ENCODE results near the gene OR5B17.
"Not testable (repeated sequence)": the region's sequence is repeated elsewhere in the genome, so short reads cannot be mapped to it uniquely, and the experiment has no call there.

OR5B17 gene

DNA sequence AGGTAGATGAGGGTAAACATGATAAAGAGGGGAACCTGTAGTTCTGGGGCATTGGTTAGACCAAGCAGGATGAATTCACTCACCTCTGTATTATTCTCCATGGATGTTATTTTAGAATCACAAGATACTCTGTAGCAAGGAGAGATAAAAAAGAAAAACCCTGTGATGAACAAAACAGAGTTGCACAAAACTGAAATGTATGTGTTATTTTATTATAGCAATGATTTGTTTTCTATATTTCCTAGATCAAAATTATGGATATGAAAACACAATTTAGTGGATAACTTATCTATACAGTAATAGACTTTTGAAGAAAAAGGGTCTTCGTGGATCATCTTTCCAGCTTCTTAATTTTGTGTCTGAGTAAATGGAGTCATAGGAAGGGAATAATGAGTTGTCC, at the start of gene OR5B17:
Gene OR5B17, minus strand, starts transcription at position 101 of the 400 bp plus-strand sequence. Its CDS starts 0 bp downstream, at position 101.
- H3K27ac ChIP-seq: no peak within 1 kb of the TSS
- H3K79me2 ChIP-seq: no peaks in the 10 kb centered on the region
- no peaks in the 10 kb centered on the region for H3K4me1 ChIP-seq
- no peak within 1 kb of the TSS for H3K9ac ChIP-seq
- no peaks in the 10 kb centered on the region for H3K27me3 ChIP-seq (ENCODE audit: control insufficient read depth, insufficient read depth, low read length)
- H3K9me3 ChIP-seq (ENCODE audit: control insufficient read depth, low read length): no peaks in the 10 kb centered on the region
- no peak within 1 kb of the TSS for H3K4me3 ChIP-seq (ENCODE audit: low read depth, low read length)
- H3K4me2 ChIP-seq (ENCODE audit: low read length): no peak within 1 kb of the TSS
- no peak within 1 kb of the TSS for H2AFZ ChIP-seq
- TF ChIP-seq, protein P1, sequence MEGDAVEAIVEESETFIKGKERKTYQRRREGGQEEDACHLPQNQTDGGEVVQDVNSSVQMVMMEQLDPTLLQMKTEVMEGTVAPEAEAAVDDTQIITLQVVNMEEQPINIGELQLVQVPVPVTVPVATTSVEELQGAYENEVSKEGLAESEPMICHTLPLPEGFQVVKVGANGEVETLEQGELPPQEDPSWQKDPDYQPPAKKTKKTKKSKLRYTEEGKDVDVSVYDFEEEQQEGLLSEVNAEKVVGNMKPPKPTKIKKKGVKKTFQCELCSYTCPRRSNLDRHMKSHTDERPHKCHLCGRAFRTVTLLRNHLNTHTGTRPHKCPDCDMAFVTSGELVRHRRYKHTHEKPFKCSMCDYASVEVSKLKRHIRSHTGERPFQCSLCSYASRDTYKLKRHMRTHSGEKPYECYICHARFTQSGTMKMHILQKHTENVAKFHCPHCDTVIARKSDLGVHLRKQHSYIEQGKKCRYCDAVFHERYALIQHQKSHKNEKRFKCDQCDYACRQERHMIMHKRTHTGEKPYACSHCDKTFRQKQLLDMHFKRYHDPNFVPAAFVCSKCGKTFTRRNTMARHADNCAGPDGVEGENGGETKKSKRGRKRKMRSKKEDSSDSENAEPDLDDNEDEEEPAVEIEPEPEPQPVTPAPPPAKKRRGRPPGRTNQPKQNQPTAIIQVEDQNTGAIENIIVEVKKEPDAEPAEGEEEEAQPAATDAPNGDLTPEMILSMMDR (IDR thresholded peaks at IDR 0.05): no peak
- no peaks in the 10 kb centered on the region for H3K36me3 ChIP-seq (ENCODE audit: control insufficient read depth, insufficient read depth, low read length)

DNA sequence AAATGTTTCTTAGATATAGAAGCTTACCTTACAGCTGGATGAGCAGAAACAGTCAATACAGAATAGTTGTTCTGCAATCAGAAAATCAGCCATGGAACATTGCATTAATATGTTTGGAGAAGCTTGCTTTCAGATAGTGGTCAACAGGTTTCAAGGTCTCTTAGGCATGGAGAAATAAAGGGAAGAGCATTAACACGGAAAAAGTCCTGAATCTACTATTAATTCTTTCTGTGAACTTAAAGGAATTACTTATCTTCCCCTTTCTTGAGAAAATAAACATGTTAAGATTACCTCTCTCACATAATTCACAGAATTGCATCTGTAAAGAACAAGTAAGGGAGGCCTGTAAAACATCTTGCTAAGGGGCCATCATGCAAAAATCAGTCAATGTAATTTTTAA, 47.9 kb upstream of the OR5B17 start, which contains the start of gene OR5B3:
Gene OR5B3, minus strand, starts transcription at position 101 of the 400 bp plus-strand sequence. CDS start 3,465 bp downstream, outside the sequence.
- H3K4me3 ChIP-seq (ENCODE audit: low read depth, low read length): no peak within 1 kb of the TSS
- no peak within 1 kb of the TSS for H3K27ac ChIP-seq
- H3K4me2 ChIP-seq (ENCODE audit: low read length): no peak within 1 kb of the TSS
- no peak within 1 kb of the TSS for H3K9ac ChIP-seq
- no peaks in the 10 kb centered on the region for H3K36me3 ChIP-seq (ENCODE audit: control insufficient read depth, insufficient read depth, low read length)
- H3K79me2 ChIP-seq: no peaks in the 10 kb centered on the region
- no peak within 1 kb of the TSS for H2AFZ ChIP-seq
- H3K4me1 ChIP-seq: no peaks in the 10 kb centered on the region
- H3K27me3 ChIP-seq (ENCODE audit: control insufficient read depth, insufficient read depth, low read length): no peaks in the 10 kb centered on the region
- TF ChIP-seq, protein P1 (IDR thresholded peaks at IDR 0.05): no peak
- H3K9me3 ChIP-seq (ENCODE audit: control insufficient read depth, low read length): no peaks in the 10 kb centered on the region

DNA sequence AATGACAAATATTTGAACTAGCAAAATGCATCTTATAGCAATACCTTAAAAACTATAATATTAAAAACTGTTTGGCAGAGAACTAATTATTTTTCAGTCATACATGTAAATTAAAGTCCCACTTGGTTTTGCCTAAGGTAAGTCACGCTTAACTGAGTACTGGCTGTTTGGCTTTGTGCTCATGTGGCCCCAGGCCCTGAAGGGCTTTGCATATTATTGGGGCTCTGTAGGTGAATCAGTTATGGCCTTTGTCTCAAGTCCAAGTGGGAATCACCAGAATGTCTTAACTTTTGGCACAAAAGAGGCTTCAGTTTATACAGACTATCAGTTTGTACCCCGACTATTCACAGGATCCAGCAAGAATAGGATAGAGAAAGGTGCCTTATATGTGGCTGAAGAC, 40.8 kb upstream of the OR5B17 start:
- H3K27me3 ChIP-seq (ENCODE audit: control insufficient read depth, insufficient read depth, low read length); H3K79me2 ChIP-seq; H3K9ac ChIP-seq; H3K36me3 ChIP-seq (ENCODE audit: control insufficient read depth, insufficient read depth, low read length); H3K4me1 ChIP-seq; H2AFZ ChIP-seq; H3K4me2 ChIP-seq (ENCODE audit: low read length); H3K4me3 ChIP-seq (ENCODE audit: low read depth, low read length); H3K27ac ChIP-seq; H3K9me3 ChIP-seq (ENCODE audit: control insufficient read depth, low read length): not testable (repeated sequence)

DNA sequence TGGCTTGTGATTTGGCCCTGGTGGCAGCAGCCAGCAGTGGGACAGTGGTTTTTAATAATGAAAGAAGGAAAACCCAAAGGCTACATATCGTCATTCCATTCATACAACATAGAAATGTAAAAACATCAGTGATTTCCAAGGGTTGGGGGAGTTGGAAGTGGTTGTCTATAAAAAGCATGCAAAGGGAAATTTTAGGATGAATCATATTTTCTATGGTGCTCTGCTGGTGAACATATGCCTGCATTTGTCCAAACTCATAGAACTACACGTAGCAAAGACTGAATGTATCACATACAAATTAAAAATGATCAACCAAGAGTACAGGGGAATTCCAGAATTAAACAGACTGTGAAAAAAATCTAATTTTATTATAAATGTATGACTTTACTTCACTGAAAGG, 36.7 kb upstream of the OR5B17 start:
- TF ChIP-seq, protein P1 (IDR thresholded peaks at IDR 0.05): no peak
- no peak overlapping the region for H3K4me3 ChIP-seq (ENCODE audit: low read depth, low read length)
- no peaks in the 10 kb centered on the region for H3K27me3 ChIP-seq (ENCODE audit: control insufficient read depth, insufficient read depth, low read length)
- H3K4me1 ChIP-seq: peaks cover 3% of the 10 kb centered on the region
- H3K9ac ChIP-seq: no peak overlapping the region
- no peak overlapping the region for H2AFZ ChIP-seq
- H3K9me3 ChIP-seq (ENCODE audit: control insufficient read depth, low read length): no peaks in the 10 kb centered on the region
- H3K36me3 ChIP-seq (ENCODE audit: control insufficient read depth, insufficient read depth, low read length): no peaks in the 10 kb centered on the region
- H3K79me2 ChIP-seq: no peaks in the 10 kb centered on the region
- H3K4me2 ChIP-seq (ENCODE audit: low read length): no peak overlapping the region
- no peak overlapping the region for H3K27ac ChIP-seq

DNA sequence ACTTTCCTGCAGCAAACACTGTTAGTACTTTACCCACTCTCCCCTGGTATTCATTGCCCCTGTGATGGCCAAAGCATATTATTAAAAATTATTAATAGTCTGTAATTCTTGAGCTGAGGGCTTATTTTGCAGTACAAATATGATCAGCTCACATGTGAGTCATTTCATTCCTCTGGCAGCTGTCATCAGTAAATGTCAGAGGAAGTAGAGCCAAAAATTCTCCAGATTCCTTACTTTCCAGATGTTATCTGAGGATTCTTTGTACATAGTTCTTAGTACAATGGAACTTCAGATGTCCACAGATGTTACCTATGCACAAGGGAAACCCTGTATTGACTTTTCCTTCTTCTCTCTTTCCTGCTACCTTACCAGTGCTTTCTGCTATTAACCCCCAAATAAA, 35.3 kb upstream of the OR5B17 start:
- no peaks in the 10 kb centered on the region for H3K79me2 ChIP-seq
- H3K27ac ChIP-seq: no peak overlapping the region
- no peak overlapping the region for H3K4me3 ChIP-seq (ENCODE audit: low read depth, low read length)
- no peak overlapping the region for H3K4me2 ChIP-seq (ENCODE audit: low read length)
- H3K9ac ChIP-seq: no peak overlapping the region
- no peaks in the 10 kb centered on the region for H3K36me3 ChIP-seq (ENCODE audit: control insufficient read depth, insufficient read depth, low read length)
- peaks cover 3% of the 10 kb centered on the region for H3K4me1 ChIP-seq
- no peak overlapping the region for H2AFZ ChIP-seq
- H3K9me3 ChIP-seq (ENCODE audit: control insufficient read depth, low read length): no peaks in the 10 kb centered on the region
- no peaks in the 10 kb centered on the region for H3K27me3 ChIP-seq (ENCODE audit: control insufficient read depth, insufficient read depth, low read length)
- TF ChIP-seq, protein P1 (IDR thresholded peaks at IDR 0.05): no peak

Data from parathyroid adenoma (tissue), 2 donors.